WERI-Rb-1 (cell line): ENCODE results near the gene DOK6.

Experiments used
- DNase-seq: peaks from one replicate; pipeline ENCODE4 v3.0.0-alpha.2; 2020
- H3K27ac ChIP-seq: fragments of 250-450 bp; sonication (Bioruptor Pico); 2 replicates; pipeline ENCODE4 v1.5.1; 2020; ENCODE audit warnings: mild to moderate bottlenecking, moderate library complexity
- H3K27me3 ChIP-seq: fragments of 250-450 bp; sonication (Bioruptor Pico); 2 replicates; pipeline ENCODE4 v1.5.1; 2021; ENCODE audit warnings: mild to moderate bottlenecking, low read depth, moderate library complexity; ENCODE audit not compliant: insufficient read depth, severe bottlenecking
- H3K36me3 ChIP-seq: fragments of 250-450 bp; sonication (Bioruptor Pico); 2 replicates; pipeline ENCODE4 v1.5.1; 2020; ENCODE audit warnings: mild to moderate bottlenecking, moderate library complexity
- H3K4me3 ChIP-seq: 2 replicates; pipeline ENCODE4 v1.5.1; 2011; ENCODE audit warnings: low read depth, mild to moderate bottlenecking, control low read depth, low read length
- H3K9me3 ChIP-seq: fragments of 250-450 bp; sonication (Bioruptor Pico); 2 replicates; pipeline ENCODE4 v1.5.1; 2021; ENCODE audit warnings: mild to moderate bottlenecking, moderate library complexity; ENCODE audit not compliant: severe bottlenecking
- CTCF ChIP-seq: IDR thresholded peaks from 2 replicates; pipeline ENCODE4 v1.5.1; 2011; ENCODE audit warnings: low read depth, mild to moderate bottlenecking, control low read depth, inconsistent platforms, low read length

DOK6 gene

GRCh38 chr18:69626643-69627242 is 226.1 kb downstream of the DOK6 start:
- Histone ChIP-seq H3K27ac (no peak overlapping the region), H3K9me3 (no peaks in the 10 kb centered on the region), H3K27me3 (no peaks in the 10 kb centered on the region), H3K36me3 (no peaks in the 10 kb centered on the region), H3K4me3 (no peak overlapping the region)
- no peak for DNase-seq
- no peak for TF ChIP-seq CTCF

- DNase-seq, result no peak
- TF ChIP-seq CTCF, result no peak
- Histone ChIP-seq H3K27ac (no peak overlapping the region), H3K4me3 (no peak overlapping the region), H3K9me3 (no peaks in the 10 kb centered on the region), H3K27me3 (no peaks in the 10 kb centered on the region), H3K36me3 (no peaks in the 10 kb centered on the region)
Observed at GRCh38 chr18:69628774-69629359, 228.2 kb downstream of the DOK6 start.

- Histone ChIP-seq H3K4me3 (no peak overlapping the region), H3K9me3 (no peaks in the 10 kb centered on the region), H3K27me3 (no peaks in the 10 kb centered on the region), H3K27ac (no peak overlapping the region), H3K36me3 (no peaks in the 10 kb centered on the region)
- no peak for DNase-seq
- no peak for TF ChIP-seq CTCF
Observed at GRCh38 chr18:69631281-69631680, 230.6 kb downstream of the DOK6 start.

GRCh38 chr18:69635482-69635881 is 234.8 kb downstream of the DOK6 start:
- no peaks in the 10 kb centered on the region for H3K36me3 ChIP-seq
- no peak for DNase-seq
- no peak for TF ChIP-seq CTCF
- H3K4me3 ChIP-seq, result no peak overlapping the region
- H3K27me3 ChIP-seq, result no peaks in the 10 kb centered on the region
- H3K9me3 ChIP-seq, result no peaks in the 10 kb centered on the region
- no peak overlapping the region for H3K27ac ChIP-seq

GRCh38 chr18:69636529-69637301 is 236.0 kb downstream of the DOK6 start:
- peak; percentile 65 for TF ChIP-seq CTCF
- DNase-seq, result peak; percentile 31
- no peak overlapping the region for H3K27ac ChIP-seq
- H3K36me3 ChIP-seq, result no peaks in the 10 kb centered on the region
- no peak overlapping the region for H3K4me3 ChIP-seq
- no peaks in the 10 kb centered on the region for H3K27me3 ChIP-seq
- no peaks in the 10 kb centered on the region for H3K9me3 ChIP-seq
